ENCODE results near the gene FARP2. TPM values are rescaled to one million over a fixed set of nuclear protein-coding genes. Genes with fewer than 3 reads are reported as not detected.

Gene FARP2
- total and polyA plus RNA-seq, 4 donors = 5.8 to 30.9 (median 14.3) TPM

DNA sequence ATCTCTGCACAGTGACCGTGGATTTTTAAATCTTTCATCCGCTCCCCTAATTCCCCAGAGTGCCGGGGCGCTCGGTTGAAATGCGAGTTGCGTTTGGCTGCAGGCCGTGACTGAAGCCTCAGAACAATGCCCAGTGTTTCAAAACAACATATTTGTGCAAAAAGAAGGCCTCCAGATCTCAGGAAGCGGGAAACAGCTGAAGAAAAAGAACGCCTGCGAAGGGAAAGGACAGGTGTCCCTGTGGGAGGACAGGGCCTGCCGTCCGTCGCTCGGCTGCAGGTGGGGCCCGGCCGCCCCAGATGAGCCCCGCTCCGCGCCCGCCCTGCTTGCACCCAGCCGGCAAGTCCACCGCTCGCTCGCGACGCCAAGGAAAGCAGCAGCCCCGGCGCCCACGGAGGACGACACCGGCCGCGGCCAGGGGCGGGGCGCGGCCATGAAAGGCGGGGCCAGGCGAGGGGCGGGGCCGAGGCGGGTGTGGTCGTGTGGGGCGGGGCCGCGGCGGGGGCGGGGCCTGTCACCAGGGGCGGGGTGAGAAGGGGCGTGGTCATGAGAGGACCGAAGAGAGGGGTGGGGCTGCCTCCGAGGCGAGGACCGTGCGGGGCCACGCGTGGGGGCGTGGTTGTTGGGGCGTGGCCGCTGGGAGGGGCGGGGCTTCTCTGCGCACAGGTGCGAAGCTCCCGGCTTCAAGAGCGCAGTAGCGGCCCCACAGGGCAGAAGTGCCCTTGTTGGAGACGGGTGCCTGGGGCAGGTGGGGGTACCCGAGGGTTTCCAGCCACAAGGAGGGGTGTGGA lies 184.9 kb downstream of the FARP2 start:
- DNase-seq (ENCODE audit: low spot score) = peak; percentile 78
- no peaks in the 10 kb centered on the region for H3K36me3 ChIP-seq (ENCODE audit: control insufficient read depth in 4 of 4, insufficient read depth in 3 of 4, low read depth in 1 of 4, low read length in 3 of 4)
- H3K9me3 ChIP-seq (ENCODE audit: control insufficient read depth in 4 of 4, low read length in 3 of 4) = peaks cover 0 to 1% (median 0%) of the 10 kb centered on the region in 4 donors
- H3K4me1 ChIP-seq (ENCODE audit: control insufficient read depth in 4 of 4, insufficient read depth in 4 of 4, low read length in 3 of 4) = peaks cover 5 to 7% (median 6%) of the 10 kb centered on the region in 4 donors
- TF ChIP-seq RXRA (IDR thresholded peaks at IDR 0.05) = no peak
- no peak for TF ChIP-seq NR2F2 (IDR thresholded peaks at IDR 0.05)
- TF ChIP-seq, protein P1, sequence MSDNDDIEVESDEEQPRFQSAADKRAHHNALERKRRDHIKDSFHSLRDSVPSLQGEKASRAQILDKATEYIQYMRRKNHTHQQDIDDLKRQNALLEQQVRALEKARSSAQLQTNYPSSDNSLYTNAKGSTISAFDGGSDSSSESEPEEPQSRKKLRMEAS (IDR thresholded peaks at IDR 0.05) = no peak
- TF ChIP-seq, protein P2, sequence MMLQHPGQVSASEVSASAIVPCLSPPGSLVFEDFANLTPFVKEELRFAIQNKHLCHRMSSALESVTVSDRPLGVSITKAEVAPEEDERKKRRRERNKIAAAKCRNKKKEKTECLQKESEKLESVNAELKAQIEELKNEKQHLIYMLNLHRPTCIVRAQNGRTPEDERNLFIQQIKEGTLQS (IDR thresholded peaks at IDR 0.05) = no peak
- TF ChIP-seq FOXA2 (IDR thresholded peaks at IDR 0.05) = no peak
- TF ChIP-seq HNF4A (conservative IDR thresholded peaks at IDR 0.05) = no peak
- TF ChIP-seq, protein P3, sequence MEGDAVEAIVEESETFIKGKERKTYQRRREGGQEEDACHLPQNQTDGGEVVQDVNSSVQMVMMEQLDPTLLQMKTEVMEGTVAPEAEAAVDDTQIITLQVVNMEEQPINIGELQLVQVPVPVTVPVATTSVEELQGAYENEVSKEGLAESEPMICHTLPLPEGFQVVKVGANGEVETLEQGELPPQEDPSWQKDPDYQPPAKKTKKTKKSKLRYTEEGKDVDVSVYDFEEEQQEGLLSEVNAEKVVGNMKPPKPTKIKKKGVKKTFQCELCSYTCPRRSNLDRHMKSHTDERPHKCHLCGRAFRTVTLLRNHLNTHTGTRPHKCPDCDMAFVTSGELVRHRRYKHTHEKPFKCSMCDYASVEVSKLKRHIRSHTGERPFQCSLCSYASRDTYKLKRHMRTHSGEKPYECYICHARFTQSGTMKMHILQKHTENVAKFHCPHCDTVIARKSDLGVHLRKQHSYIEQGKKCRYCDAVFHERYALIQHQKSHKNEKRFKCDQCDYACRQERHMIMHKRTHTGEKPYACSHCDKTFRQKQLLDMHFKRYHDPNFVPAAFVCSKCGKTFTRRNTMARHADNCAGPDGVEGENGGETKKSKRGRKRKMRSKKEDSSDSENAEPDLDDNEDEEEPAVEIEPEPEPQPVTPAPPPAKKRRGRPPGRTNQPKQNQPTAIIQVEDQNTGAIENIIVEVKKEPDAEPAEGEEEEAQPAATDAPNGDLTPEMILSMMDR (IDR thresholded peaks at IDR 0.05; ENCODE audit: low read depth, low read length, missing input control) = no peak
- TF ChIP-seq YY1 (IDR thresholded peaks at IDR 0.05) = no peak
- peak overlapping the region in 1 of 3 donors; percentile 22 for H3K4me3 ChIP-seq (ENCODE audit: low read depth in 1 of 3, low read length in 3 of 3)
- peaks cover 0 to 3% (median under 1%) of the 10 kb centered on the region in 4 donors for H3K27me3 ChIP-seq (ENCODE audit: control insufficient read depth in 4 of 4, insufficient read depth in 4 of 4, low read length in 3 of 4)
- H3K27ac ChIP-seq (ENCODE audit: low read depth in 1 of 2, low read length in 2 of 2) = no peak overlapping the region
- WGBS = 26% methylated on average over 68 of the region's 68 CpGs
- H3K9ac ChIP-seq (ENCODE audit: low read depth in 1 of 2, low read length in 2 of 2) = no peak overlapping the region

DNA sequence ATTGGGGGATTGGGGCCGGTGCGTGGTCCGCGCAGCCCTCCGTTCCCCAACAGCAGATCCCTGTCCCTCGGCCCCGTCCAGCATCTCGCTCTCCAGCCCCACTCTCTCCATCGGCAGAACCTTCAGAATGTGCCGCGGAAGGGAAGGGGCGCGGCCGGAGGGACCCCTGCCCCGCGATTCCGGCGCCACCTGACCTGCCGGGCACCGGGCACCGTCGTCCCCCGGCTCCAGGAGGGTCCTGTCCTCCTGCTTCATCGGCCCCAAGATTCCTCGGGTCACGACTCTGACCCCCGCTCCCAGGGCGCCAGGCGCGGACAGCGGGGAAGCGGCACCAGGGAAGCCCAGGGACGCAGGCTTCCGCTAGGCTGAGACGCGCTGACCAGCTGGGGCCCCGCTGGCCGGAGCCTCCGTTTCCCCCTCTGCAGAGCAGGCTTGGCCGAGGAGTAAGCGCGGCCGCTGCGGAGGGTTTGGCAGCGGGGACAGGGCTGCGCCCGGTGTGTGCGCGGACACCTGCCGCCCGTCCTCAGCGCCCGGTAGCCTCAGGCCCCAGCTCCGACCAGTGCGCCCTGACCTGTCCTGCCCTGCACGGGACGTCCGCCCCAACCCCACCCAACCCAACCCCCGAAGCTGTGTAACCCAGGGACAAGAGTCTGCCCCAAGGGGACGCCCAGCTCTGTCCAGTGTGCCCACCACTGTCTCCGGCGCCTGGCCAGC lies 185.6 kb downstream of the FARP2 start:
- H3K9me3 ChIP-seq (ENCODE audit: control insufficient read depth in 4 of 4, low read length in 3 of 4) = peaks cover 0 to 1% (median 0%) of the 10 kb centered on the region in 4 donors
- H3K27me3 ChIP-seq (ENCODE audit: control insufficient read depth in 4 of 4, insufficient read depth in 4 of 4, low read length in 3 of 4) = peaks cover 0 to 3% (median under 1%) of the 10 kb centered on the region in 4 donors
- no peak overlapping the region for H3K9ac ChIP-seq (ENCODE audit: low read depth in 1 of 2, low read length in 2 of 2)
- TF ChIP-seq, protein P3 (IDR thresholded peaks at IDR 0.05; ENCODE audit: low read depth, low read length, missing input control) = no peak
- TF ChIP-seq HNF4G (IDR thresholded peaks at IDR 0.05) (no peak), SP1 (IDR thresholded peaks at IDR 0.05) (no peak), EGR1 (IDR thresholded peaks at IDR 0.05; ENCODE audit: low read depth in 2 of 2) (no peak), RAD21 (IDR thresholded peaks at IDR 0.05) (no peak), NR2F2 (IDR thresholded peaks at IDR 0.05) (no peak), HNF4A (conservative IDR thresholded peaks at IDR 0.05) (no peak)
- TF ChIP-seq, protein P4, sequence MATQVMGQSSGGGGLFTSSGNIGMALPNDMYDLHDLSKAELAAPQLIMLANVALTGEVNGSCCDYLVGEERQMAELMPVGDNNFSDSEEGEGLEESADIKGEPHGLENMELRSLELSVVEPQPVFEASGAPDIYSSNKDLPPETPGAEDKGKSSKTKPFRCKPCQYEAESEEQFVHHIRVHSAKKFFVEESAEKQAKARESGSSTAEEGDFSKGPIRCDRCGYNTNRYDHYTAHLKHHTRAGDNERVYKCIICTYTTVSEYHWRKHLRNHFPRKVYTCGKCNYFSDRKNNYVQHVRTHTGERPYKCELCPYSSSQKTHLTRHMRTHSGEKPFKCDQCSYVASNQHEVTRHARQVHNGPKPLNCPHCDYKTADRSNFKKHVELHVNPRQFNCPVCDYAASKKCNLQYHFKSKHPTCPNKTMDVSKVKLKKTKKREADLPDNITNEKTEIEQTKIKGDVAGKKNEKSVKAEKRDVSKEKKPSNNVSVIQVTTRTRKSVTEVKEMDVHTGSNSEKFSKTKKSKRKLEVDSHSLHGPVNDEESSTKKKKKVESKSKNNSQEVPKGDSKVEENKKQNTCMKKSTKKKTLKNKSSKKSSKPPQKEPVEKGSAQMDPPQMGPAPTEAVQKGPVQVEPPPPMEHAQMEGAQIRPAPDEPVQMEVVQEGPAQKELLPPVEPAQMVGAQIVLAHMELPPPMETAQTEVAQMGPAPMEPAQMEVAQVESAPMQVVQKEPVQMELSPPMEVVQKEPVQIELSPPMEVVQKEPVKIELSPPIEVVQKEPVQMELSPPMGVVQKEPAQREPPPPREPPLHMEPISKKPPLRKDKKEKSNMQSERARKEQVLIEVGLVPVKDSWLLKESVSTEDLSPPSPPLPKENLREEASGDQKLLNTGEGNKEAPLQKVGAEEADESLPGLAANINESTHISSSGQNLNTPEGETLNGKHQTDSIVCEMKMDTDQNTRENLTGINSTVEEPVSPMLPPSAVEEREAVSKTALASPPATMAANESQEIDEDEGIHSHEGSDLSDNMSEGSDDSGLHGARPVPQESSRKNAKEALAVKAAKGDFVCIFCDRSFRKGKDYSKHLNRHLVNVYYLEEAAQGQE (IDR thresholded peaks at IDR 0.05) = no peak
- TF ChIP-seq, protein P2 (IDR thresholded peaks at IDR 0.05) = no peak
- 24% methylated on average over 62 of the region's 62 CpGs for WGBS
- peaks cover 5 to 7% (median 6%) of the 10 kb centered on the region in 4 donors for H3K4me1 ChIP-seq (ENCODE audit: control insufficient read depth in 4 of 4, insufficient read depth in 4 of 4, low read length in 3 of 4)
- H3K27ac ChIP-seq (ENCODE audit: low read depth in 1 of 2, low read length in 2 of 2) = no peak overlapping the region
- H3K36me3 ChIP-seq (ENCODE audit: control insufficient read depth in 4 of 4, insufficient read depth in 3 of 4, low read depth in 1 of 4, low read length in 3 of 4) = no peaks in the 10 kb centered on the region
- DNase-seq (ENCODE audit: low spot score) = no peak
- H3K4me3 ChIP-seq (ENCODE audit: low read depth in 1 of 3, low read length in 3 of 3) = peak overlapping the region in 1 of 3 donors; percentile 9

Data from liver (tissue), 9 donors.